GM12875 (cell line): Measurements from ENCODE around the gene TM9SF1.
A peak's percentile ranks its signal among the peaks of the same experiment; 100 is the strongest.
"Not testable (repeated sequence)": the region's sequence is repeated elsewhere in the genome, so short reads cannot be mapped to it uniquely, and the experiment has no call there.

Experiments used
- H3K4me3 ChIP-seq: one replicate; pipeline ENCODE4 v1.5.1; 2011; ENCODE audit warnings: low read depth, low read length, control low read depth
- CTCF ChIP-seq: IDR thresholded peaks from 2 replicates; pipeline ENCODE4 v1.5.1; 2011; ENCODE audit warnings: low read depth, mild to moderate bottlenecking, control low read depth, inconsistent platforms, low read length, moderate library complexity, borderline replicate concordance; ENCODE audit not compliant: insufficient read depth

TM9SF1 gene

GRCh38 chr14:24232121-24232644, 36.9 kb upstream of the TM9SF1 start, which contains the start of gene NEDD8:
Gene NEDD8, minus strand, starts transcription at chr14:24232367. Its CDS starts 100 bp downstream, at chr14:24232267.
- peak within 1 kb of the TSS; percentile 59 for H3K4me3 ChIP-seq
- TF ChIP-seq CTCF = no peak

- peak overlapping the region; percentile 59 for H3K4me3 ChIP-seq
Measured at GRCh38 chr14:24231263-24232120, 36.3 kb upstream of the TM9SF1 start.

GRCh38 chr14:24228902-24229301, 33.7 kb upstream of the TM9SF1 start:
- TF ChIP-seq CTCF = no peak

More at GRCh38 chr14:24231263-24232120, 36.3 kb upstream of the TM9SF1 start:
- TF ChIP-seq CTCF = no peak

GRCh38 chr14:24226473-24226872, 31.2 kb upstream of the TM9SF1 start:
- H3K4me3 ChIP-seq = no peak overlapping the region

More at GRCh38 chr14:24228902-24229301, 33.7 kb upstream of the TM9SF1 start:
- no peak overlapping the region for H3K4me3 ChIP-seq

GRCh38 chr14:24224618-24225071, 29.4 kb upstream of the TM9SF1 start:
- no peak for TF ChIP-seq CTCF
- no peak overlapping the region for H3K4me3 ChIP-seq

More at GRCh38 chr14:24226473-24226872, 31.2 kb upstream of the TM9SF1 start:
- TF ChIP-seq CTCF = no peak

- not testable (repeated sequence) for H3K4me3 ChIP-seq
Measured at GRCh38 chr14:24222987-24223386, 27.7 kb upstream of the TM9SF1 start.

GRCh38 chr14:24219521-24219920, 24.3 kb upstream of the TM9SF1 start:
- TF ChIP-seq CTCF = no peak

More at GRCh38 chr14:24219521-24219920, 24.3 kb upstream of the TM9SF1 start:
- H3K4me3 ChIP-seq = no peak overlapping the region
